C4-2B (cell line): ENCODE measurements around the gene LRRFIP1.

ENCODE experiments used
- CTCF ChIP-seq: fragments of 450-650 bp; conservative IDR thresholded peaks from 2 replicates; pipeline ENCODE4 v1.5.1; 2017; ENCODE audit warnings: mild to moderate bottlenecking
- ZFX ChIP-seq: fragments of 450-650 bp; IDR thresholded peaks from 2 replicates; pipeline ENCODE4 v1.6.1; 2017

- no peak; the same call in 1 of the 2 replicates for TF ChIP-seq CTCF
- no peak for TF ChIP-seq ZFX
Measured at GRCh38 chr2:237686659-237687136, 59.3 kb downstream of the LRRFIP1 start.
